Keratinocyte (primary cell): ENCODE measurements around the gene SOX15.

Source experiments
- CTCF ChIP-seq, 3 experiments: IDR thresholded peaks in 1 of 3; conservative IDR thresholded peaks in 1 of 3; optimal IDR thresholded peaks in 1 of 3; 2 replicates in 2 of 3; 3 replicates in 1 of 3; pipeline versions ENCODE3 to v1.5.1; 2011; ENCODE audit warnings: low read length in 3 of 3, mild to moderate bottlenecking in 3 of 3, moderate library complexity in 2 of 3, control low read depth in 1 of 3, inconsistent platforms in 1 of 3; ENCODE audit not compliant: insufficient read depth in 2 of 3; ENCODE audit errors: extremely low read depth in 1 of 3
- EZH2 ChIP-seq: IDR thresholded peaks from one replicate; pipeline ENCODE4 v1.6.1; 2012; ENCODE audit warnings: inconsistent platforms, mild to moderate bottlenecking, low read length, moderate library complexity

- peak in 1 of 3 experiments; percentile 43 for TF ChIP-seq CTCF (optimal IDR thresholded peaks at IDR 0.05 in 1 of 3, IDR thresholded peaks at IDR 0.05 in 1 of 3, conservative IDR thresholded peaks at IDR 0.05 in 1 of 3; ENCODE audit: extremely low read depth in 1 of 3, insufficient read depth in 2 of 3, low read length in 3 of 3)
- TF ChIP-seq EZH2: no peak
These were observed 24.0 kb upstream of the SOX15 start for GRCh38 chr17:7613769-7614424.
